GM18505 (cell line): ENCODE data around the gene KCNN4.

Source experiments
- ATAC-seq: cut with Tn5 transposase; IDR thresholded peaks from one replicate; pipeline ENCODE4 v1.9.1; 2021; ENCODE audit not compliant: unreplicated experiment
- POLR2A ChIP-seq: IDR thresholded peaks from 4 replicates; pipeline ENCODE4 v1.6.1; 2011; ENCODE audit warnings: borderline replicate concordance; ENCODE audit not compliant: insufficient read depth, insufficient read length; ENCODE audit errors: extremely low read depth

The KCNN4 gene

DNA sequence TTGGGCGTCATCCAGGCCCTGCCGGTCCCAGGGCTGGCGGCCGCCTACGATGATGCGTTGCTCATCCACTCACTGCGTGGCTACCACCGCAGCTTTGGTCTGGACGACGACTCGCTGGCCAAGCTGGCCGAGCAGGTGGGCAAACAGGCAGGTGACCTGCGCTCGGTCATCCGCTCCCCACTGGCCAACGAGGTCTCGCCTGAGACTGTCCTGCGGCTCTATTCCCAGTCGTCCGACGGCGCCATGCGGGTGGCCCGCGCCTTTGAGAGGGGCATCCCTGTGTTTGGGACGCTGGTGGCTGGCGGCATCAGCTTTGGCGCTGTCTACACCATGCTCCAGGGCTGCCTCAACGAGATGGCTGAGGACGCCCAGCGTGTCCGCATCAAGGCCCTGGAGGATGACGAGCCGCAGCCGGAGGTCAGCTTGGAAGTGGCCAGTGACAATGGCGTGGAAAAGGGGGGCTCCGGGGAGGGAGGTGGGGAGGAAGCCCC lies 61.4 kb downstream of the KCNN4 start:
- no peak for TF ChIP-seq POLR2A
- ATAC-seq, result no peak

DNA sequence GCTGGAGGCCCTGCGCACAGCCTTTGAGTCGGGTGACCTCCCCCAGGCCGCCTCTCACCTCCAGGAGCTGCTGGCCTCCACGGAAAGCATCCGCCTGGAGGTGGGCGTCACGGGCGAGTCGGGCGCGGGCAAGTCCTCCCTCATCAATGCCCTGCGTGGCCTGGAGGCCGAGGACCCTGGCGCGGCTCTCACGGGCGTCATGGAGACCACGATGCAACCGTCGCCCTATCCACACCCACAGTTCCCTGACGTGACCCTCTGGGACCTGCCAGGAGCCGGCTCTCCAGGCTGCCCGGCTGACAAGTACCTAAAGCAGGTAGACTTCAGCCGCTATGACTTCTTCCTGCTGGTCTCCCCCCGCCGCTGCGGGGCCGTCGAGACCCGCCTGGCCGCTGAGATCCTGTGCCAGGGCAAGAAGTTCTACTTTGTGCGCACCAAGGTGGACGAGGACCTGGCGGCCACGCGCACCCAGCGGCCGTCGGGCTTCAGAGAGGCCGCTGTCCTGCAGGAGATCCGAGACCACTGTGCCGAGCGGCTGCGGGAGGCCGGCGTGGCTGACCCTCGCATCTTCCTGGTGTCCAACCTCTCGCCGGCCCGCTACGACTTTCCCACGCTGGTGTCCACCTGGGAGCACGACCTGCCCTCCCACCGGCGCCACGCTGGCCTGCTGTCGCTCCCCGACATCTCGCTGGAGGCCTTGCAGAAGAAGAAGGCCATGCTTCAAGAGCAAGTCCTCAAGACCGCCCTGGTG lies 62.0 kb downstream of the KCNN4 start:
- no peak for ATAC-seq
- no peak for TF ChIP-seq POLR2A
